A549 (cell line): ENCODE results near the gene ATXN7L1.

ENCODE experiments used
- CHD4 ChIP-seq: fragments of 200-600 bp; sonication (generic); IDR thresholded peaks from 2 replicates; pipeline ENCODE4 v1.6.1; 2016; ENCODE audit warnings: antibody characterized with exemption, mild to moderate bottlenecking, borderline replicate concordance
- NR3C1 ChIP-seq: fragments of >200 bp; sonication (Bioruptor Twin); formaldehyde crosslinking; IDR thresholded peaks from 3 replicates; pipeline ENCODE4 v1.6.1; 2017
- POLR2A ChIP-seq: IDR thresholded peaks from 2 replicates; pipeline ENCODE4 v1.6.1; 2012; ENCODE audit warnings: mild to moderate bottlenecking, low read length
- RAD21 ChIP-seq, 2 experiments: fragments of >200 bp in 1 of 2; sonication (Bioruptor Twin) in 1 of 2; formaldehyde crosslinking in 1 of 2; IDR thresholded peaks in 1 of 2; conservative IDR thresholded peaks in 1 of 2; 2 replicates in 1 of 2; 3 replicates in 1 of 2; pipeline ENCODE4 v1.6.1; 2012 to 2018; ENCODE audit warnings: inconsistent platforms in 1 of 2
- SMC3 ChIP-seq: fragments of >200 bp; sonication (Bioruptor Twin); formaldehyde crosslinking; IDR thresholded peaks from 3 replicates; pipeline ENCODE4 v1.6.1; 2018; ENCODE audit warnings: inconsistent platforms
- TF ChIP-seq, protein P1 (sequence below): fragments of >200 bp; sonication (Bioruptor Twin); formaldehyde crosslinking; IDR thresholded peaks from 3 replicates; pipeline ENCODE4 v1.5.1; 2016

DNA sequence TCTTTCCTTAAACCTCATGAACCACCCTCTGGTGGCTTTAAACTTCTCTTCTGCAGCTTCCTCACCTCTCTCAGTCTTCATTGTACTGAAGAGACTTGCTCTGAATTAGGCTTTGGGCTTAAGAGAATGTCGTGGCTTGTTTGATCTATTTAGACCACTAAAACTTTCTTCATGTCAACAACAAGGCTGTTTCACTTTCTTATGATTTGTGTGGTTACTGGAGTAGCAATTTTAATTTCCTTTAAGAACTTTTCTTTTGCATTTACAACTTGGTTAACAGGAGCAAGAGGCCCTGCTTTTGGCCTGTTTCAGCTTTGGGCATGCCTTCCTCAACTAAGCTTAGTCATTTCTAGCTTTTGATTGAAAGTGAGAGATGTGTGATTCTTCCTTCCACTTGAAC lies 48.5 kb upstream of the ATXN7L1 start:
- no peak for TF ChIP-seq NR3C1
- TF ChIP-seq SMC3 = no peak
- TF ChIP-seq, protein P1, sequence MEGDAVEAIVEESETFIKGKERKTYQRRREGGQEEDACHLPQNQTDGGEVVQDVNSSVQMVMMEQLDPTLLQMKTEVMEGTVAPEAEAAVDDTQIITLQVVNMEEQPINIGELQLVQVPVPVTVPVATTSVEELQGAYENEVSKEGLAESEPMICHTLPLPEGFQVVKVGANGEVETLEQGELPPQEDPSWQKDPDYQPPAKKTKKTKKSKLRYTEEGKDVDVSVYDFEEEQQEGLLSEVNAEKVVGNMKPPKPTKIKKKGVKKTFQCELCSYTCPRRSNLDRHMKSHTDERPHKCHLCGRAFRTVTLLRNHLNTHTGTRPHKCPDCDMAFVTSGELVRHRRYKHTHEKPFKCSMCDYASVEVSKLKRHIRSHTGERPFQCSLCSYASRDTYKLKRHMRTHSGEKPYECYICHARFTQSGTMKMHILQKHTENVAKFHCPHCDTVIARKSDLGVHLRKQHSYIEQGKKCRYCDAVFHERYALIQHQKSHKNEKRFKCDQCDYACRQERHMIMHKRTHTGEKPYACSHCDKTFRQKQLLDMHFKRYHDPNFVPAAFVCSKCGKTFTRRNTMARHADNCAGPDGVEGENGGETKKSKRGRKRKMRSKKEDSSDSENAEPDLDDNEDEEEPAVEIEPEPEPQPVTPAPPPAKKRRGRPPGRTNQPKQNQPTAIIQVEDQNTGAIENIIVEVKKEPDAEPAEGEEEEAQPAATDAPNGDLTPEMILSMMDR = no peak
- TF ChIP-seq POLR2A = no peak
- no peak for TF ChIP-seq CHD4
- TF ChIP-seq RAD21 (conservative IDR thresholded peaks at IDR 0.05 in 1 of 2, IDR thresholded peaks at IDR 0.05 in 1 of 2) = no peak
